SK-N-SH treated with all-trans-retinoic acid at 6 μM for 48 hours (cell line): ENCODE results near the gene KCMF1.

Experiments used
- BACH2 ChIP-seq: fragments of 250-450 bp; sonication (Bioruptor Pico); IDR thresholded peaks from 2 replicates; pipeline ENCODE4 v1.9.0; 2021; ENCODE audit warnings: mild to moderate bottlenecking, borderline replicate concordance
- PATZ1 ChIP-seq: fragments of 250-450 bp; sonication (Bioruptor Pico); IDR thresholded peaks from 2 replicates; pipeline ENCODE4 v1.8.0; 2020; ENCODE audit warnings: mild to moderate bottlenecking, moderate library complexity, borderline replicate concordance
- PPARA ChIP-seq: fragments of 250-450 bp; sonication (Bioruptor Pico); IDR thresholded peaks from 2 replicates; pipeline ENCODE4 v1.5.0; 2020; ENCODE audit warnings: mild to moderate bottlenecking, borderline replicate concordance
- RARB ChIP-seq: fragments of 250-450 bp; sonication (Bioruptor Pico); IDR thresholded peaks from 2 replicates; pipeline ENCODE4 v1.8.0; 2021; ENCODE audit warnings: mild to moderate bottlenecking, moderate library complexity
- TCF4 ChIP-seq: fragments of 250-450 bp; sonication (Bioruptor Pico); IDR thresholded peaks from 2 replicates; pipeline ENCODE4 v1.8.0; 2021; ENCODE audit warnings: mild to moderate bottlenecking, moderate library complexity, borderline replicate concordance
- ZFP3 ChIP-seq: fragments of 250-450 bp; sonication (Bioruptor Pico); IDR thresholded peaks from 2 replicates; pipeline ENCODE4 v1.5.0; 2020; ENCODE audit warnings: mild to moderate bottlenecking, moderate library complexity
- ZNF565 ChIP-seq: fragments of 450-650 bp; formaldehyde crosslinking; conservative IDR thresholded peaks from 2 replicates; pipeline ENCODE4 v1.5.0; 2020; ENCODE audit warnings: low read depth, mild to moderate bottlenecking, moderate library complexity
- ZNF8 ChIP-seq: fragments of 450-650 bp; formaldehyde crosslinking; IDR thresholded peaks from 2 replicates; pipeline ENCODE4 v1.5.0; 2020; ENCODE audit warnings: mild to moderate bottlenecking, moderate library complexity
- TF ChIP-seq, protein P1 (sequence below): fragments of 250-450 bp; sonication (Bioruptor Pico); IDR thresholded peaks from 2 replicates; pipeline ENCODE4 v1.5.1; 2020; ENCODE audit warnings: low read depth, mild to moderate bottlenecking, moderate library complexity
- TF ChIP-seq, protein P2 (sequence below): fragments of 250-450 bp; sonication (Bioruptor Pico); IDR thresholded peaks from 2 replicates; pipeline ENCODE4 v1.5.1; 2021; ENCODE audit warnings: mild to moderate bottlenecking, moderate library complexity

GRCh38 chr2:84957771-84958134, 13.2 kb upstream of the KCMF1 start:
- TF ChIP-seq, protein P1, sequence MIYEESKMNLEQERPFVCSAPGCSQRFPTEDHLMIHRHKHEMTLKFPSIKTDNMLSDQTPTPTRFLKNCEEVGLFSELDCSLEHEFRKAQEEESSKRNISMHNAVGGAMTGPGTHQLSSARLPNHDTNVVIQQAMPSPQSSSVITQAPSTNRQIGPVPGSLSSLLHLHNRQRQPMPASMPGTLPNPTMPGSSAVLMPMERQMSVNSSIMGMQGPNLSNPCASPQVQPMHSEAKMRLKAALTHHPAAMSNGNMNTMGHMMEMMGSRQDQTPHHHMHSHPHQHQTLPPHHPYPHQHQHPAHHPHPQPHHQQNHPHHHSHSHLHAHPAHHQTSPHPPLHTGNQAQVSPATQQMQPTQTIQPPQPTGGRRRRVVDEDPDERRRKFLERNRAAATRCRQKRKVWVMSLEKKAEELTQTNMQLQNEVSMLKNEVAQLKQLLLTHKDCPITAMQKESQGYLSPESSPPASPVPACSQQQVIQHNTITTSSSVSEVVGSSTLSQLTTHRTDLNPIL (CRISPR knock-in tag) = no peak
- no peak for TF ChIP-seq RARB (CRISPR knock-in tag)
- TF ChIP-seq PATZ1 = no peak
- TF ChIP-seq PPARA (CRISPR knock-in tag) = no peak
- TF ChIP-seq ZNF8 (CRISPR knock-in tag) = no peak
- no peak for TF ChIP-seq ZFP3 (CRISPR knock-in tag)
- no peak for TF ChIP-seq BACH2 (CRISPR knock-in tag)
- TF ChIP-seq, protein P2, sequence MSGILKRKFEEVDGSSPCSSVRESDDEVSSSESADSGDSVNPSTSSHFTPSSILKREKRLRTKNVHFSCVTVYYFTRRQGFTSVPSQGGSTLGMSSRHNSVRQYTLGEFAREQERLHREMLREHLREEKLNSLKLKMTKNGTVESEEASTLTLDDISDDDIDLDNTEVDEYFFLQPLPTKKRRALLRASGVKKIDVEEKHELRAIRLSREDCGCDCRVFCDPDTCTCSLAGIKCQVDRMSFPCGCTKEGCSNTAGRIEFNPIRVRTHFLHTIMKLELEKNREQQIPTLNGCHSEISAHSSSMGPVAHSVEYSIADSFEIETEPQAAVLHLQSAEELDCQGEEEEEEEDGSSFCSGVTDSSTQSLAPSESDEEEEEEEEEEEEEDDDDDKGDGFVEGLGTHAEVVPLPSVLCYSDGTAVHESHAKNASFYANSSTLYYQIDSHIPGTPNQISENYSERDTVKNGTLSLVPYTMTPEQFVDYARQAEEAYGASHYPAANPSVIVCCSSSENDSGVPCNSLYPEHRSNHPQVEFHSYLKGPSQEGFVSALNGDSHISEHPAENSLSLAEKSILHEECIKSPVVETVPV (CRISPR knock-in tag) = no peak
- TF ChIP-seq ZNF565 (CRISPR knock-in tag) = no peak
- TF ChIP-seq TCF4 (CRISPR knock-in tag) = no peak
